ENCODE data around the gene FRG1. TPM values are rescaled to one million over a fixed set of nuclear protein-coding genes. Genes with fewer than 3 reads are reported as not detected.

Gene FRG1
- total and polyA plus RNA-seq, 2 of the 8 experiments (the other 6 are each of a cell fraction or from before 2014, with no cell fraction given) = 6.2 to 31.8 TPM

- FAIRE-seq (no peak), DNase-seq (ENCODE audit: low read depth in 1 of 2, low spot score in 2 of 2) (no peak)
- Histone ChIP-seq H3K27ac (ENCODE audit: low read depth, low read length) (no peak overlapping the region), H2BK12ac (ENCODE audit: low read depth, low read length) (no peak overlapping the region), H3K9me3 (ENCODE audit: insufficient read depth in 2 of 2, low read depth in 1 of 2, low read length in 1 of 2) (peaks cover 0 to 8% of the 10 kb centered on the region in 2 experiments; a peak in 1 of 4 replicates), H2BK5ac (ENCODE audit: low read depth, low read length) (no peak overlapping the region), H2AK5ac (ENCODE audit: low read depth, low read length) (no peak overlapping the region), H4K91ac (replicated peaks; ENCODE audit: insufficient read length, low read length) (no peak overlapping the region), H3K56ac (replicated peaks; ENCODE audit: insufficient read length, low read depth, low read length) (no peak overlapping the region), H2BK120ac (replicated peaks; ENCODE audit: low read depth, low read length) (no peak overlapping the region), H4K5ac (ENCODE audit: insufficient read length, low read depth, low read length) (no peak overlapping the region), H3K4me3 (ENCODE audit: extremely low read depth in 1 of 4, insufficient read depth in 2 of 4, low read depth in 3 of 4, low read length in 4 of 4) (no peak overlapping the region), H2AFZ (ENCODE audit: low read length) (no peak overlapping the region), H3K79me2 (ENCODE audit: control insufficient read depth in 1 of 2, insufficient read depth in 2 of 2, low read length in 2 of 2) (no peaks in the 10 kb centered on the region), H3K79me1 (ENCODE audit: low read depth, low read length) (no peaks in the 10 kb centered on the region), H3K4me2 (ENCODE audit: insufficient read depth in 1 of 2, low read depth in 2 of 2, low read length in 2 of 2) (no peak overlapping the region), H4K20me1 (replicated peaks in 1 of 2; ENCODE audit: control insufficient read depth in 1 of 2, insufficient read depth in 2 of 2, low read length in 2 of 2) (no peaks in the 10 kb centered on the region), H3K36me3 (ENCODE audit: control insufficient read depth in 2 of 4, insufficient read depth in 4 of 4, low read length in 3 of 4) (no peaks in the 10 kb centered on the region), H4K8ac (ENCODE audit: extremely low read depth, insufficient read depth, low read length) (no peak overlapping the region), H3K14ac (ENCODE audit: insufficient read length) (no peak overlapping the region), H3K18ac (ENCODE audit: extremely low read depth, low read length) (no peak overlapping the region), H3K23ac (ENCODE audit: insufficient read length) (no peak overlapping the region), H3K23me2 (ENCODE audit: low read depth, low read length) (no peaks in the 10 kb centered on the region), H3K4me1 (replicated peaks in 1 of 4; ENCODE audit: control insufficient read depth in 3 of 4, insufficient read depth in 4 of 4, low read length in 3 of 4) (no peaks in the 10 kb centered on the region), H2BK15ac (ENCODE audit: low read length) (no peak overlapping the region), H3K4ac (replicated peaks; ENCODE audit: insufficient read length, low read depth, low read length) (no peak overlapping the region), H3K27me3 (replicated peaks in 1 of 4; ENCODE audit: control insufficient read depth in 3 of 4, extremely low read depth in 1 of 4, insufficient read depth in 3 of 4, low read length in 3 of 4) (no peaks in the 10 kb centered on the region), H2BK20ac (ENCODE audit: low read length) (no peak overlapping the region), H3K9ac (replicated peaks in 1 of 4; ENCODE audit: extremely low read depth in 1 of 4, low read depth in 3 of 4, low read length in 3 of 4) (no peak overlapping the region)
- TF ChIP-seq CTCF (IDR thresholded peaks at IDR 0.05; ENCODE audit: control extremely low read depth in 1 of 3, insufficient read depth in 1 of 3, low read depth in 1 of 3, low read length in 3 of 3) (peak in 2 of 3 experiments; percentile 49 to 70; a peak in 2 of 4 replicates), RAD21 (IDR thresholded peaks at IDR 0.05 in 1 of 2, conservative IDR thresholded peaks at IDR 0.05 in 1 of 2; ENCODE audit: low read depth in 2 of 2, low read length in 2 of 2) (peak in 1 of 2 experiments; percentile 40; a peak in 1 of 4 replicates), EP300 (IDR thresholded peaks at IDR 0.05; ENCODE audit: borderline replicate concordance in 1 of 2, low read depth in 2 of 2, low read length in 2 of 2) (no peak)
- whole genome bisulfite sequencing, 2 experiments (ENCODE audit: extremely low coverage in 1 of 2, insufficient coverage in 1 of 2, insufficient read length in 1 of 2, insufficient replicate concordance in 2 of 2, low coverage in 1 of 2, low lambda C conversion rate in 2 of 2, missing lambda C conversion rate in 1 of 2) = 41% methylated on average over 6 of the region's 6 CpGs; no CpG with 5 or more reads in 1 of the 2 experiments
- ChIA-PET CTCF (ENCODE audit: partially characterized antibody) (interaction anchor here (0.6 to 1.4 kb wide), 10 partner anchors 10 to 1871 kb away, joined by 3 to 6 read pairs (median 3); no protein-coding TSS in a partner anchor), POLR2A (ENCODE audit: partially characterized antibody) (no interaction called here)
These were observed 28.5 kb upstream of the FRG1 start for GRCh38 chr4:189912170-189912569.
